HG03354 (cell line): ENCODE data around the gene TATDN3.
A peak's percentile ranks its signal among the peaks of the same experiment; 100 is the strongest.
"Not testable (repeated sequence)": the region's sequence is repeated elsewhere in the genome, so short reads cannot be mapped to it uniquely, and the experiment has no call there.

Experiments used
- ATAC-seq: cut with Tn5 transposase; IDR thresholded peaks from one replicate; pipeline ENCODE4 v1.9.1; 2021; ENCODE audit warnings: mild to moderate bottlenecking; ENCODE audit not compliant: unreplicated experiment, poor library complexity, severe bottlenecking

TATDN3 gene

DNA sequence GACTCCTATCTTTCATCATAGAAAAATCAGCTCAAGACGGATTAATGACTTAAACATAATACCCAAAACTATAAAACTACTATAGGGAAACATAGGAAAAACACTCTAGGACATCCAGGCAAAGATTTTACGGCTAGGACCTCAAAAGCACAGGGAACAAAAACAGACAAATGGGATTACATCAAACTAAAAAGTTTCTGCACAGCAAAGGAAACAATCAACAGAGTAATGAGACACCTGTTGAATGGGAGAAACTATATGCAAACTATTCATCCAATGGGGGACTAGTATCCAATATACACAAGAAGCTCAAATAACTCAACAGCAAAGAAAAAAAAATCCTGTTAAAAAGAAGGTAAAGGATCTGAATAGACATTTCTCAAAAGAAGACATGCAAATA lies 18.7 kb upstream of the TATDN3 start:
- ATAC-seq, result no peak

DNA sequence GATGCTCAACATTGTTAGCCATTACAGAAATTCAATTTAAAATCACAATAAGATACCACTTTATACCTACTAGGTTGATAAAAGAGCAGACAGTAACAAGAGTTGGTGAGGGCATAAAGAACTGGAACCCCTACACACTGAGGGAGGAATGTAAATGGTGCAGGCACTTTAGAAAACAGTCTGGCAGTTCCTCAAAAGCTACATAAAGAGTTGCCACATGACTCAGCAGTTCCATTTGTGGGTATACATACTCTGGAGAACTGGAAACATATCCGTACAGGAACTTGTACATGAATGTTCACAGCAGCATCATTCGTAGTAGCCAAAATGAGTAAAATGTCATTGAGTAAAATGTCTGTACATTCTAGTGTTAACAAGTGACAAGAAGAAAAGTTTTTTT lies 17.1 kb upstream of the TATDN3 start:
- ATAC-seq, result no peak

DNA sequence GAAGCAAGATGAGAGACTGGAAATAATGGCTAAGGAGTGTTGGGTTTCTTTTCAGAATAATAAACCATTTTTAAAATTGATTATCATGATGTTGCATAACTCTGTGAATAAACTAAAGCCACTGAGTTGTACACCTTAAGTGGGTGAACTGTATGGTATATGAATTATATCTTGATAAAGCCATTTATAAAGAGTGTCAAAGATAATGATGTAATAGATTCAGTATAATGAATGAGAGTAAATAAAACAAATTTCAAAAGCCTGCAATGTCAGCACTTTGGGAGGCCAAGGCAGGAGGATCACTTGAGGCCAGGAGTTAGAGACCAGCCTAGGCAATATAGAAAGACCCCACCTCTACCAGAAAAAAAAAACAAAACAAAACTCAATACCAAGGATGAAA lies 16.5 kb upstream of the TATDN3 start:
- no peak for ATAC-seq

DNA sequence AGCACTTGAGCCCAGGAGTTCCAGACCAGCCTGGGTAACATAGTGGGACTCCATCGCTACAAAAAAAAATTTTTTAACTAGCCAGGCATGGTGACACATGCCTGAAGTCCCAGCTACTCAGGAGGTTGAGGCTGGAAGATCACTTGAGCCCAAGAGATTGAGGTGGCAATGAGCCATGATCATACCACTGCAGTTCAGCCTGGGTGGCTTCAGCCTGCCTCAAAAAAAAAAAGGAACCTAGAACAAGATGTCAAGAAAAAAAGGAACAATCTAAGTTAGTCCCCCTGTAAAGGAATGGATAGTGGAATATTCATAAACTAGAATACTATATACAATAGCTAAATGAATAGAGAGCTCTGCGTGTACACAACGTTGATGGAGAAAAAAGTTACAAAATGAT lies 14.5 kb upstream of the TATDN3 start:
- ATAC-seq, result no peak

DNA sequence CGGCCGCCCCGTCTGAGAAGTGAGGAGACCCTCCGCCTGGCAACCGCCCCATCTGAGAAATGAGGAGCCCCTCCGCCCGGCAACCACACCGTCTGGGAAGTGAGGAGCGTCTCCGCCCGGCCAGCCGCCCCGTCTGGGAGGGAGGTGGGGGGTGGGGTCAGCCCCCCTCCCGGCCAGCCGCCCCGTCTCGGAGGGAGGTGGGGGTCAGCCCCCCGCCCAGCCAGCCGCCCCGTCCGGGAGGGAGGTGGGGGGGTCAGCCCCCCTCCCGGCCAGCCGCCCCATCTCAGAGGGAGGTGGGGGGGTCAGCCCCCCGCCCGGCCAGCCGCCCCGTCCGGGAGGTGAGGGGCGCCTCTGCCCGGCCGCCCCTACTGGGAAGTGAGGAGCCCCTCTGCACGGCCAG lies 12.6 kb upstream of the TATDN3 start:
- ATAC-seq, result not testable (repeated sequence)

DNA sequence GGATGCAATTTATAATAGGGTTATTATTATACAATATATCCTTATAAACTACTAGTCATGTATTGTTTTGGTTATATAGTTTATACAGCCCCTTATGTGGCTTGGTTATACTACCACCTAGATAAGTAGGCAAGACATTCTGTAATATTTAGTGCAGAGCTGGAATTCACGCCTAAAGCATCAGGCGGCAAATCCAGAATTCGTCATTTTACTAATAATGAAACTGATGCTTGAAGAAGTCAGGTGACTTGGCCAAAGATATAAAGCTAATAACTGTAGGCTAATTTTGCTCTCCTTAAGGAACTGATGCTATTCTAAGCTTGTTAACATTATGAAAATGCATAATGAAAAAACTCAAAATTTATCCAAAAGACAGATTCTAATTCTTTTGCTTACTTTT lies 10.9 kb upstream of the TATDN3 start:
- no peak for ATAC-seq

DNA sequence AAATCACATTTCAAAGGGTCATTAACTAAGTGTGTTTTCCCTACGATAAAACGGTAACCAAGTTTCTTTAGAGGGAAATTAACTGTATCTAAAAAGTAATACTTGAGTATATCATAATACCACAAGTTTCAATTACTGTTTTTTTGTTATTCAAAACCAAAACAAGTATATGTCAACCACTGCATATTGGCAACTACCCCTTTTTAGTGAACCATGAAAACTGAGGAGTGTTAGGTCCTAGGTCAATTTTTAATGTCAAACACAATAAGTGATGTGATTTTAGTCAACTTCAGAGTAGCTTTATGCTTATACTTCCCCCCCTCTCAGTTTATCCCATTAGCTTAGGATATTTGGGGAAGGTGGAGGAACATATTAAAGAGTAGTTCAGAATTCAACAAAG lies 10.5 kb upstream of the TATDN3 start:
- ATAC-seq, result no peak

DNA sequence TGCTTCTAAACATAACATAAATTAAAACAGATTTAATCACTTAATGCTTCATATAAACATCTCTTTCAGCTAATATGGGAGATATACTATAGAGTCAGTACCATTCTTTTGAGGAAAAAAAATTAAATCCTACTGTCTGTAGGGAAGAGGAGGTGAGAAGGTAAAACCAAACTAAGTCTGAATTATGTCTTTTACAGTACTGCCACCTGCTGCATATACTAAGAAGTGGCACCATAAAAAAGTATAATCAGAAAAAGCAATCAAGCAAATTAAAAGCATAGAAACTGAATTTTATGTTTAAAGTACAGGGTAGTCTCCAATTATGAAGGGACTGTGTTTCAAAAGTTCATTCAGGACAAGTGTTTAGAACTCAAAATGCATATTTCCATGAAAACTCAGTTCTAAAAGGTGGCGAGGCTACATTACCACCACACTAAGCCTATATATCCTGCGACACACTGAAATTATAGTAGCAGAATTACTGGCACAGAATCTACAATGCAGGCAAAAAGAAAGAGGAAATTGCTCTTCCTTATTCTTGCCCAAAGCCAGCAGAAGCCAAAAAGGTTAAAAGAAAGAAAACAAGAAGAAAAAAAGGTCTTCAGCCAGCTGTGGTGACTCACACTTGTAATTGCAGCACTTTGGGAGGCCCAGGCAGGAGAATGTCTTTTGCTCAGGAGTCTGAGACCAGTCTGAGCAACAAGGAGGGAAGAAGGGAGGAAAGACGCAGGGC lies 9.1 kb upstream of the TATDN3 start:
- ATAC-seq, result peak; percentile 52

DNA sequence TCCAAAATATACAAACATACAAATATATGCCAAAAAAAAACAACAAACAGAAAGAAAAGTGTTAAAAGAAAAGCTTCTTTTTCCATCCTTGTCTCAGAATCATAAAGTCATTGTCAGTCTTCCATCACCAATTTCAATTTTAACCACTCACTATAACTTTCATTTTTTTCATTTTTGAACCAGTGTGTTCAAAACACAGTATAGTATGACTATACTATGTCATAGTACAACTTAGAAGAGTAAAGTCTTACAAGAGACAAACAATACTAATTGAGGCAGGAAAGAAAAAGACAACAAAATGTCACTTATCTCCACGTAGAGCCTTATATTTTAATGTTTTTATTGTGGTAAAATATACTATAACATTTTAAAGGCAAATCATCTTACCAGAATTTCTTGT lies 7.7 kb upstream of the TATDN3 start:
- ATAC-seq, result no peak

DNA sequence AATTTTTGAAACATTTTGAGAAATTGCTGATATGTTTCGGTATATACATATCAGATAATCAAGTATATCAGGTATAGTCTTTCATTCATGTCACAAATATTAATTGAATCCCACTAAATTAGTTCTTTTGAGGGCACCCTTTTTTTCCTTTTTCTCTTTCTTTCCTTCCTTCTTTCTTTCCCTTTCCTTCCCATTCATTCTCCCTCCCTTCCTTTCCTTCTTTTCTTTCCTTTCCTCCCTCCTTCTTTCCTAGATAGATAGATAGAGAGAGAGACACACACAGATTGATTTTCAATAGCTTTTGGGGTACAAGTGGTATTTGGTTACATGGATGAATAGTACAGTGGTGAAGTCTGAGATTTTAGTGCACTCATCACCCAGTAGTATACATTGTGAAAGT lies 5.8 kb upstream of the TATDN3 start:
- ATAC-seq, result no peak

DNA sequence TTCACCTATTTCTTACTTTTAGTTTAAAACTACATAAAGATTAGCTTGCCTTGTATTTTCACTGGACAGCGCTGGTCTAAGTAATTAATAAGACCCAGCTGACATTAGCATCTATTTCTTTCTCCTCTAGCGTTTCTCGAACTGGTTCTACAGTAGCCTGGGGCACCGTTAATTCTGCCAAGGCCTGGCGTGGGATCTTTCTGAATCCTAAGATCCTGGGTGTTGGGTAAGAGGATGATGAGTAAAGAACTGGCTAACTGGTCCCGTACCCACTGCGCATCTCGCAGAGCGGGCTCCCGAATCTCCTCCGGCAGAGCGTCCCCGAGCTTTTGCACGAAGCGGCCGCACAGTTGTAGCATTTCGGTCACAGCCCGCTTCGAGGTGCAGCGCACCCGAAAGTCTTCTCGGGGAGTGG lies 426 bp upstream of the TATDN3 start:
- peak; percentile 34 for ATAC-seq

DNA sequence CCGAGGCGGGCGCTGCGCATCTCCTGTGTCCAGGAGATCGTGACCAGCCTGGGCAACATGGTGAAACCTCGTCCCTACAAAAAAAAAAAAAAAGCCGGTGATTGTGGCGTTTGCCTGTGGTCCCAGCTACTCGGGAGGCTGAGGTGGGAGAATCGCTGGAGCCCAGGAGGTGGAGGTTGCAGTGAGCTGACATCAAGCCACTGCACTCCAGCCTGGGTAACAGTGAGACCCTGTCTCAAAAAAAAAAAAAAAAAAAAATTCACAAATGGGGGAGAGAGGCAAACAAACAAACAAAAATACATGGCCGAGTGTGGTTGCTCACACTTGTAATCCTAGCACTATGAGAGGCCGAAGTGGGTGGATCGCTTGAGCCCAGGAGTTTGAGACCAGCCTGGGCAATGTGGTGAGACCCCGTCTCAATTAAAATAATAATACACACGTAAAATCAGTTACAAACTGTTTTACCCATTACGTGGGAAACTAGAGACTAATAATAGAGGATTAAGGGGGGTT lies 758 bp downstream of the TATDN3 start:
- ATAC-seq, result no peak

DNA sequence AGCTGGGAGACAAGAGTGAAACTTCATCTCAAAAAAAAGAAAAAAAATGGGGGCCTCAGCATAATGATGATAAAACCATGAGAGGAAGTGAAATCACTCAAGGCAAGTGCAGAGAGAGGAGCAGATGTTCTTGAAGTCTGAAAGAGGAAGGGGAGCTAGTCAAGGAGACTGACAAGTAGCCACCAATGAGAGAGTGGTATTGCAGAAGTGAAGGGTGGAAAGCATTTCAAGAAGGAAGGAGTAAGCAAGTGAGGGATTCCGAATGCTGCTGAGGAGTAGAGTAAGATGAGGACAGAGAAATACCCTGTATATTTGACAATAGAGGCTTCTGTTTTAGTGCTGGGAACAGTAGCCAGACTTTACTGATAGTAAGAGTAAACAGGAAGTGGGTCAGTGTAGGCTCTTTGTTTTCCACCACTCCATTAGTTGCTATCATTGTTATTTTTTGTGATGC lies 2.9 kb downstream of the TATDN3 start:
- peak; percentile 88 for ATAC-seq

DNA sequence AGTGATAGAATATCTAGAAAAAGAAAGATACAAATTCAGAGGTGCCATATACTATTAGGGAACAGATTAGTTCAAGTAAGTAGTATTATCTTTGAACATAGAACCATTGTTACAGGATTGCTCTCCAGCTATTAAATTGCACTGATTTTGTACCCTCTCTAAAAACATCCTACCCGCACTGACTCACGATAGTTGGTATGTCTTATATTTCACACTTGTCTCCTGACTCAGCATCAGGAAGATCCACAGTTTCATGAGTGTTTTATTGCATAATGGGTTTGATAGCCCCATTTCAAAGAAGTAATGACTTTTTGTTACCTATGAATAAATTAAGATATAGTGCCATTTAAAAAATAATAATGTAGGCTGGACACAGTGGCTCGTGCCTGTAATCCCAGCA lies 6.0 kb downstream of the TATDN3 start:
- no peak for ATAC-seq

DNA sequence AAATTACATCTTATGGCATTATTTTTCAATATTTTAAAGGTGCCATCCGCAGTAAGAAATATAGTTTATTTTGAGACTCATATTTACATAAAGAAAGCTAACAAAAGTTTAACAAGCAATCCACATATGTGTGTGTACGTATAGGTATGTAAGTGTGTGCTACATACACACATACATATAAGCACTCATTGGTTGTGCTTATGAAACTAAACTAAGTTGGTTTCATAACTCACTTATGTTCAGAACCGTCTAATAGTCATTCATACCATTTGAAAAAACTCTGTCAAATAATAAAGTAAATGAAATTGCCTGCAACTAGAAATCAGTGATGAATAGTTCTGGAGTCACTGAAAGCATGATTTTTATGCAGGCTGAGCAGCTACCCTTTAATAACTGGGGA lies 14.1 kb downstream of the TATDN3 start:
- ATAC-seq, result no peak

DNA sequence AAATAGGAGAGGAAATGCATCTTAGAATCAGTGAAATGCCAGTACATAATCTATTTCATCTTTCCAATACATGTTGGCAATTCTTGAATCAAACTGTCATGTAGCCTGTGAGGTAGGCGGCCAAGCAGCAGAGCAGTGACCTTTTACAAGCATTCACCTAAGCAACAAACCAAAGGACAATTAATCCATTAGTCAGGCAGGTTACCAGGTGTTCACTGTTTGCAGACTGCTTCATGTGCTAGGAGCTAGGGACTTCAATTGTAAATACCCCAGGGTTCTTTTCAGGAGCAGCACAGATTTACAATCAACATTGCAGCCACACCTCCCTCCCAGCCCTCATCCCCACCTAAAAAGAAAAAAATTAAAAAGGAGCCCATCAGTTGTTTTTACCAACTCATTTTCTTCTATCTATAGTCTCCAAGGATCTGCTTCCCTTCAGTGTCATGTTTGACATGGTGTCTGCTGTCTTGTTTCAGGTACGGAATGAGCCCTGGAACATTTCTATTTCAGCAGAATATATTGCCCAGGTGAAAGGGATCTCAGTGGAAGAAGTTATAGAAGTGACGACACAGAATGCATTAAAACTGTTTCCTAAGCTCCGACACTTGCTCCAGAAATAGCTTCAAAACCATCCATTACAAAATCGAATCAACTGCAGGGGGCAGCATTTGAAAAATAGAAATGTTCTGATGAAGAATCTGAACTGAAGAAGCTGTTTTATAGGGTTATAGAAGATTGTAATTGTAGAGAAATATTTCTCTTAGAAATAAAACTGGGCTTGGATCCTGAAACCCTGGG lies 23.0 kb downstream of the TATDN3 start:
- ATAC-seq, result no peak

DNA sequence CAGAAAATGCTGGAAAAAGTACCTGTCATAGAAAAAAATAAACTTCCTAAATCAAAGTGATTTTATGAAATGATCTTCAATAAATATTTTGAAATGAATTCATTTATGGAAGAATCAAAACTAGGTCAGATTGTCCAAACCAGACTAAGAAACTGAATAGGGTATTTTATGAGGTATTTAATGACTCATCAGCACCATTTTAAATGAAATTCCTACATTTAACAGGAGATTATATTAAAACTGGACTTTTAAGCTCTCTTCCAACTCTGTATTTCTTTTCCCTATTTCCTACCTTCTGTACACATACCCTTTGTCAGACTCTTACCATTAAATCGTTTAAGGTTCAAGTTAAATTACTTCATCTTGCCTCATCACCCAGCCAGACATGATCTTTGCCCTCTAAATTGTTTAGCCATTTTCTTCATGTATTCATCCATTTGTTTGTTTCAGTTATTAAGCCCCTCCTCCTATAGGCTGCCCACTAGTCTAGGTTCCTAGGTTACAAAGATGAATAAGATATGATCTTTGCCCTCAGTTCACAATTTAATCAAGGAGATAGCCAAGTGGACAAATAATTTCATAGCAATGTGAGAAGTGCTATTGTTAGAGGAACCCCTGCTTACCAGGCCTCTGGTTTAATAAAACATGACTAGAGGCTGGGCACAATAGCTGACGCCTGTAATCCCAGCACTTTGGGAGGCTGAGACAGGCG lies 25.0 kb downstream of the TATDN3 start:
- no peak for ATAC-seq

DNA sequence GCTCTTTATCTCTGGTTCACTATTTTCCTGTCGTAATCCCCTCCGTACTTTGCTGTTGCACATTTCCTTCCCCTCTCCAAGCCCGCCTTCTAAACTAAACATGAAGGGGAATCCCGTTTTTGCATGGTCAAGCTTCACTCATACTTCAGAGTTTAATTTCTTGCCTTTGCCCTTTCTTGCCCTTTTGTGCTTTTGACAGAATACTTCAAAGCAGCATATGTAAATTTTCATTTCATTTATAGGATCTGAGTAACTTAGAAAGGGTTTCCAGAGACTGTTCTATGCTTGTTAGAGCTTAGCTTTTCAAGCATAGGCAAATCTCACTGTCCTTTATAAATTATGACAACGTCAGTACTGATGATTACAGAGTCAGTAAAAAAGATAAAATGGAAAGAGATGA lies 28.0 kb downstream of the TATDN3 start:
- peak; percentile 58 for ATAC-seq

DNA sequence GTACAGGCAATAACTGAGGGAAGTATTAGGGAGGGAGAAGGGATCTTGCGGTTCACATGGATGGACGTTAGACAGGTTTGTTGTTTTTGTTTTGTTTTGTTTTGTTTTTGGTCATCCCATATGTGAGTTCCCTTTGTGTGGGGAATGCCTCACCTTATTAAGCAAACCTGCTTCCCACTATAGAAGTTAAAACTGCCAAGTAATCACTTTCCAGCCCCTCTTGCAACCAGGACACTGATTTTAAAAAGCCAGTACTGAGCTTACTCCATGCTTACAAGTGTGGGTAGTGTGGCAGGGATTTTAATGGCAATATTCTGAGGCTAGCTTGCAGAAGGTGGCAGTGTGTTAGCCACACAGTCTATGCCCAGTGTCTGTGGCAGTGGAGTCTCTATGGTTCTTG lies 29.3 kb downstream of the TATDN3 start:
- no peak for ATAC-seq

DNA sequence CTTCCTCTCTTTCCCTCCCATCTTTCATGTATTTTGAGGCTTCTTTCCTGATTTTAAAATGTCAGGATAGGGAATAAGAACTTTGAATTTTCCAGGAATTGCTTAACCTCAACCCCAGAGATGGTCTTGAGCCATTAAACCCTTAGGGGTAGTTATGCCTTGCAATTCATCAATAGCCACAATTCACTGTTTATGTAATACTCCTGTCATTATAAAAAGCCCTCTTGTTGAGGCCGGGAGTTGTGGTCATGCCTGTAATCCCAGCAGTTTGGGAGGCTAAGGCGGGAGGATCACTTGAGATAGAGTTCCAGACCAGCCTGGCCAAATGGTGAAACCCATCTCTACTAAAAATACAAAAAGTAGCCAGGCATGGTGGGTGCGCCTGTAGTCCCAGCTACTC lies 31.3 kb downstream of the TATDN3 start:
- ATAC-seq, result no peak

DNA sequence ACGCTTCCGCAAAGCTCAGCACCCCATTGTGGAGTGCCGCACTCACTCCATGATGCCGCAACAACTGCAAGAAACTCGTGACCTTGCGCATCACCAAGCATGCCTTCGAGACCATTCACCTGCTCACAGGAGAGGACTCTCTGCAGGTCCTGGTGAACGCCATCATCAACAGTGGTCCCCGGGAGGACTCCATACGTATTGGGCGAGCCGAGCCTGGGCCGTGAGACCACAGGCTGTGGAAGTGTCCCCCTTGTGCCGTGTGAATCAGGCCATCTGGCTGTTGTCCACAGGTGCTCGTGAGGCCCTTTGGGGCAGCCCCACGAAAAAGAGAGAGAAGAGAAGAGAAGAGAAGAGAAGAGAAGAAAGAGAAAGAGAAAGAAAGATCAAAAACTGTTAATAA lies 32.5 kb downstream of the TATDN3 start:
- ATAC-seq, result no peak
